HTR-8/SVneo (cell line): Measurements from ENCODE around the gene ATP10A.
"Not testable (repeated sequence)": the region's sequence is repeated elsewhere in the genome, so short reads cannot be mapped to it uniquely, and the experiment has no call there.

Source experiments
- DNase-seq: peaks from one replicate; pipeline ENCODE4 v3.0.0; 2011; ENCODE audit warnings: low spot score, mixed read lengths; ENCODE audit not compliant: insufficient read length
- FAIRE-seq: peaks from 2 replicates; lab custom pipeline; 2011; peaks lifted over from hg19 to GRCh38; lab: Jason Lieb, UNC

The ATP10A gene

DNA sequence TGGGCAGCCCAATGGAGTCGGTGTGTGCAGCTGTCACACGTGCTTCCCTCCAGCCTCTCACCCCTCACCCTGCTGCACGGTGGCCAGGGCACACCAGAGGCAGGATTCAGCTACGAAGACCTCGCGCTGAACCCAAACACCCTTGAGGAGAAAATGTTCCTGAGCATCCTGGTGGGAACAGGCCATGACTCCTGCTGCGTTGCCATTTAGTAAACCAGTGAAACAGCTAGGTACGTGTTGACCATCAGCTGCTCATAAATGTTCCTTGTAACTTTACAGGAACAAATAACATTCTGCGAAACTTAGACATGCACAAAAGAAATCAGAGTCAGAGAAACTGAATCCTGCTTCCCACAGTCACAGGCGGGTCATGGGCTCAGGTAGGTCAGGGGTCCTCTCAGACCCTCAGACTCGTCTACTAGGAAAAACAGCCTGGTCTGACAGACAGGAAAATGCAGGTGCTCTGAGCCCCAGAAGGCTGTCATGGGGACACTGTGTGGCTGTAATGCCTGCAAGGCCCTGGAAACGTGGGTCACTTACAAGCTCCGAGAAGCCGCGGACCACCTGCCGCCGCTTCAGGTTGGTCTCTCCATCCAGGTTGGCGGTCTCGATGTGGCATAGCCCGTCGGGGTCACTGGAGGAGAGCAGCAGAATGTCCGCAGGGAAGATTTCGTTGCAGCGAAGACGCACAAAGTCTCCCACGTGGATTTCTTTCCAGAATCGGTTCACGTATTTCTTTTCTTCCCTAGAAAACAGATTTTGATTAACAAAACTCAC lies 82.5 kb downstream of the ATP10A start:
- FAIRE-seq (no peak), DNase-seq (no peak)

DNA sequence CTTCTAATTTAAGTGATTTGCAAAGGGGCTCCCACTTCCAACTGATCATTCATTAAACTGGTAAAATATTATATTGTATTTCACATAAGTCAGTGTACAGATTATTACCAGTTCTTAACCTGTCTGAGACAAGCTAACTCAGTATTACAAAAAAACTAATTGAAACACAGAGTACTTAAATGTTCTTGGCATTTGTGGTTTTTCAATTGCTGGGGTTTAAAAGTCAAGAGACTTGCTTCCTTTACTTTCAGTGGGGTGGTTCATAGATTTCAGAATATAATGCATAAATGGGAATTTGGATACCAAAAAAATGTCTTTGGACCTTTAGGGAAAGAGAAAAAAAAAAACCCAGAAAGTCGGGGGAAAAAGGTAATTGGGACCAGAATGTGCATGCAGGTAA lies 85.0 kb downstream of the ATP10A start:
- no peak for FAIRE-seq

DNA sequence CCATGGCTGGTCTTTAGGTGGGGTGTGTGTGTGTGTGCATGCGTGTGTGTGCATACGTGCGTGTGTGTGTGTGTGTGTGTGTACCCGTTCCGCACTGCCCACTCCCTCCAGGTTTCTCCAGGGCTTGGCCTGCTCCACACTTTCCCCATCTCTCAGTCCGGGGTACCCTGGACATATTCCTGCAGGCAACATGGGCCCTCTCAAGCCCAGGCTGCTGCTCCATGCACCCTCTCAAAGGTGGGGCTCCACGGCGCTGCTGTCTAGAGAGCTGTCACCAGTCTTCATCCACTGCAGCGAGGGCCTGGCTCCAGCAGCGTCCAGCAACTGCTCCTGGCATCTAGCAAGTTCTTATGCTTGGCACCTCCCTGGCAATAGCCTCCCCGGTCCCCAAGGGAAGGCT lies 86.1 kb downstream of the ATP10A start:
- FAIRE-seq (no peak), DNase-seq (no peak)

More for the DNA sequence above, 85.0 kb downstream of the ATP10A start:
- no peak for DNase-seq

DNA sequence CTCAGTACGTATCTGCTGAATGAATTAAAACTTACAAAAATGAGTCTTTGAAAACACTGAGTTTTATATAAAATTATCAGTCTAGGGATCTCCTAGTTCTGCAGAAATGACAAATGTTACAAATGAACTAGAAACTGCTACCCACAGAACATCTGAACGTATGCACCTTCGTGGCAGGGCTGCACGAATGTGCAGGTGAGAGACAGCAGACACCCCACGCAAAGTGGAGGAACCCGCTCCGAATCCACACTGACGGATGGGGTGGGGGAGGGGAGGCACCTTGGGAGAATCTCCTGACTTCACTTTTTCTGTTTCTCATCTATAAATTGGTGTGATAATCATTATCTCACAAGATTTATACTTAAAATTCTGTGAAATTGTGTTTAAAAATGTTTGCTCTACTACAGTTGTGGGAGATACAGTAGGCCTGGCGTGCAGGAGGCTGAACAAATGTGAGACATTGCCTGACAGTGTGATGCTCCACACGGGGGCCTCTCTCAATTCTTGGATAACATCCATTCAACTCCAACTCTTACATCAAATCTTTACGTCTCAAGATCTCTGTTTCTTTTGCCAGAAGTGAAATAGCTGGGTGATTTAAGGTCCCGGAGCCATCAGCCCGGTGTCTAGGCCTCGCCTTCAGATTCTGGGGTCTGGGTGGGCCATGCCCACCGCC lies 86.9 kb downstream of the ATP10A start:
- DNase-seq, result no peak
- FAIRE-seq, result no peak

DNA sequence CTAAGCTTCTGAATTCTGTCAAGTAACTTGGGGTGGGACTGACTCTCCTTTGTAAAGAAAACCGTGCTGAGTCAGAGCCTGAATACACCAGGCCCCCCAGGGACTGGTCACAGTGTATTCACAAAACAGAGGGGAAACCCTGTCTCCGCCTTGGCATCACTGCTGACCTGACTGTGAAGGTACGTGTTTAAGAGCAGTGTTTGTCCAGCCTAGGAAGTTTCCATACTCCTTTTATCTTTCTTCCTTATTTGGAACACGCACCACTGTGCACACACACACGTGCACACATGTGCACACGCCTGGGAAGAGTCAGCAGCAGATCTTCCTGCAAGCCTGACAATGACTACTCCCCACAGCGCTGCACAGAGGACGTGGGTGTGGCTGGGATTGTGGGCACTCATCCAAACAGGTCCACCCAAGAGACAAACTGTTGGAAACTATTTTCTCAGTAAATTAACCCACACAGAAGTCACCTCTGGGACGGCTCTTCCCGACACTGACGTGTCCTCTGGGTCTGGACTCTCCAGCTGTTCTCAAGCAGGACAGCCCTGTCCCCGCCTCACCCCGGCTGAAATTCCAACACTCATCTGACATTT lies 87.7 kb downstream of the ATP10A start:
- FAIRE-seq (no peak), DNase-seq (no peak)

DNA sequence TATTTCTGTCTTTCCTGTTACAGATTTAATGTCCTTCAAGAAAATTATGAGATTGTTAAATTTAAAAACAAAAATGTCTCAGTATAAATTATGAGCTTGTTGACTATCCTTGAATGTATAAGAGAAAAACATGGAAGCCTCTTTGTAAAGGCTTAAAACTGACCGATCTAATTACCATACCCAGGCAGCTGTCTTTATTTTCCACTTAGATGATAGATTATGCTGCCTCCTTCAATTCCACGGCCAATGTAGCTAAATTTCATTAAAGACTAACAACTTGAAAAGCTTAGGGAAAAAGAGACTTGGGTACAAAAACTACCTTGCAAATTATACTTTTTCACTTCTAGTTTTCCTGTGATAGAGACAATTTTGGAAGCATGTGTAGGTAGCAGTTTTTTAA lies 88.3 kb downstream of the ATP10A start:
- DNase-seq (no peak), FAIRE-seq (no peak)

DNA sequence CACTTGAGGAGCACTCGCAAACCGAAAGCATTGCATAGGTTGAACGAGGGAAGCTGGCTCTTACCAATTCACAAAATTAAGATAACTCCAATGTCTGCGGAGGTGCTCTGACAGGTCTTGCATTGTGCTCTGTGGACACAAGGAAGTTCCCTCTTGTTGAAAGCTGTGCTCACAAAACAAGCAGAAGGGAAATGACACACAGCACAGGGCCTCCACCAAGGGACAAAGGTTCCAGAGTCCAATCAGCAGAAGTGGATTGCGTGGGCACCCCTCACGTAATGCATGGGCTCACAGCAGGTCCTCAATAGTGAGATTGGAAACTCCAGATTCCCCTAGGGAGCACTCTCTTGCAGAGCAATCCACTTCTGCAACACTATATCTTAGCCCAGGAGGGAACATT lies 89.9 kb downstream of the ATP10A start:
- DNase-seq (no peak), FAIRE-seq (no peak)

DNA sequence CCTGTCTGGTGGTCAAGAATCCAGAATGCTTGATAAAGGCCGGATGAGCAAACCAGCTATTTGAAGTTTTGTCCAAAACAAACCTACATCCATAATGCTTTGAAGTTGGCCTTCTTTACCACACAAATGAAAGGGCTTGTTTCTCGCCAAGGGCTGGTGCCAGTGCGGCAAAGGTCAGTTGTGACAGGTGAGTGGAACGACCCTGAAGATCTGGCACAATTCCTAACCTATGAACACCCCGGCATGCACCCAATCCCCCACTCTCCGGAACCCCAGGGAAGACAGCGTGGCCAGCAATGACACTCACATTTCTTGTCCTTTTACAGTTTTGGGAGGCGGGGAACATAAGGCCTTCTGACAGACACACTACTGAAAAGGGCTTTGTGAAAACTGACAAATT lies 90.6 kb downstream of the ATP10A start:
- DNase-seq (no peak), FAIRE-seq (no peak)

DNA sequence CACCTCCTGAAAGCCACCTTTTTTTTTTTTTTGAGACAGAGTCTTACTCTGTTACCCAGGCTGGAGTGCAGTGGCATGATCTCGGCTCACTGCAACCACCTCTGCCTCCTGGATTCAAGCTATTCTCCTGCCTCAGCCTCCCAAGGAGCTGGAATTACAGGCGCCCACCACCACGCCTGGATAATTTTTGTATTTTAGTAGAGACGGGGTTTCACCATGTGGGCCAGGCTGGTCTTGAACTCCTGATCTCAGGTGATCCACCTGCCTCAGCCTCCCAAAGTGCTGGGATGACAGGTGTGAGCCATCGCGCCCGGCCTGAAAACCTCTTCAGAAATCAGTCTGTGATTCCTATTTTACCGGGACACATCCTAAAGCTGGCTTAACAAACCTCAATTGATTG lies 91.4 kb downstream of the ATP10A start:
- FAIRE-seq, DNase-seq: not testable (repeated sequence)

DNA sequence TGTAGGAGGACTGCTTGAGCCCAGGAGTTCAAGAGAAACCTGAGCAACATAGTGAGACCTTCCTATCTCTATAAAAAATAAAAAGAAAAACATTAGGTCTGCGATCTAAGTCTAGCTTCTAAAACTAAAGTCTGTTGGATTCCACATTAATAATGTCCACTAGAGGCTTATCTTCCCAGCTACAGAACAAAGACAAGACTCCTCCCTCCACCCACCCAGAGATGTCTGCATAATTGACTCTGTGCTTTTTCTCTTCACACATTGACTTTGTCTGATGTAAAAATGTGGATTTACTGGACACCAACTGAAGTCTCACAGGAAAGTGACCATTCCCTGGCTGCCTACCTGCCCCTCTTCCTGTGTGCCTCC lies 91.8 kb downstream of the ATP10A start:
- FAIRE-seq, result no peak

DNA sequence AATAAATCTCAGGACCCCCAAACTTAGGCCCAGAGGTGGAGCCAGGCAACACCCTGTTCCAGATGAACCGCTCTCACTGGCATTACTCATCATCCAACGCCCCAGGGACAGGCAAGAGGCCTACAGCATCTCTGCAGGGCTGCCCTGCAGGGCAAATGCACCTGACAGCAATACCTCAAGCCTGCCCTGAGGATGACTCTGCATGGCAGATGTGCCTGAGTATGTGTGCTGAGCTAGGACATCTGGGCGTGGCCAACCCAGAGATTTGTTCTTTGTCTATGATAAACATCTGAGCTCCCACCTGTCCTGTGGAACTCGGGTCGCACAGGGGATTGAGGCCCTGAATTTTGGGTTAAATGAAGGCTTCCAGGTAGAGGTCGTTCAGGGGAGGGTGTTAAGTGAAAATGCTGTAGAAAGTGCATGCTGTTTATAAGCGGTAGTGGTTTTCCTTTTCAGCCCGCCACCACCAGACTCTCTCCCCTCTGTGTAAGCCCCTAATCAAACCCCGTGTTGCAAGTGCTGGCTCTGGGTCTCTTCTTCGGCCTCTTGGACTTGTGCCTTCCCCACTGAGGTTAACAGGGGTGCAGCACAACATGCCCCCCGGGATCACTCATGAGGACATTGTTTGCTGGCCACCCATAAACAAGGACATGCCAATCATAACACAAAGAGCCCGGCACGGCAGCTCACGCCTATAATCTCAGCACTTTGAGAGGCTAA lies 92.3 kb downstream of the ATP10A start:
- DNase-seq, result no peak
- FAIRE-seq, result no peak

More for the DNA sequence above, 91.8 kb downstream of the ATP10A start:
- DNase-seq, result no peak

DNA sequence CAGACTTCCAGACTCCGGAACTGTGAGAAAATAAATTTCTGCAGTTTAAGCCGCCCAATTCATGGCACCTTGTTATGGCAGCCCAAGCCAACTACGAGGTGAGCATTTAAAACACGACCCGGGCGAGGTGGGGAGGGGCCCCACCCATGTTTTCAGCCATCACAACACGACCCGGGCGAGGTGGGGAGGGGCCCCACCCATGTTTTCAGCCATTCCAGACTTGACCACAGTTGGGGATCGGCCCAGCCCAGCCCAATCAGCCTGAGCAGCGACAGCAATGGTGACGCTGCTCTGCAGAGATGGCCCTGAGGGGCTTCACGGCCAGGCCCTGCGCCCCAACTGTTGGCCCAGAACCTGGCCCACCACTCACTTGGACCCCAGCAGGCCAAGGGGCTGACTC lies 93.1 kb downstream of the ATP10A start:
- FAIRE-seq (no peak), DNase-seq (no peak)

DNA sequence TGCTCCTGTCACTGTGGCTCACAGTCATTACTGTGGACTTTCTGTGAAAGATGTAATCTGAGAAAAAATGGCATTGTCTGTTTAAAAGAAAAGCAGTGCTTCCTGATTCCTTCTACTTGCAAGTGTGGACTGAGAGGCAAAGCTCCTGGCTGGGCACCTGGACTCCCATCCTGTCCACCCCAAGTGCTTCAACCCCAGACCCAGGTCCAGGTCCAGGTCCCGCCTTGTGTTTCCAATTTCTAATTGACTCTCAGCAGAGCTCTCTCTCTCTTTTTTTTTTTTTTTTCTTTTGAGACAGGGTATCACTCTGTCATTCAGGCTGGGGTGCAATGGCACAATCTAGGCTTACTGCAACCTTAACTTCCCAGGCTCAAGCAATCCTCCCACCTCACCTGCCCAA lies 94.9 kb downstream of the ATP10A start:
- FAIRE-seq, result no peak
- DNase-seq, result no peak

DNA sequence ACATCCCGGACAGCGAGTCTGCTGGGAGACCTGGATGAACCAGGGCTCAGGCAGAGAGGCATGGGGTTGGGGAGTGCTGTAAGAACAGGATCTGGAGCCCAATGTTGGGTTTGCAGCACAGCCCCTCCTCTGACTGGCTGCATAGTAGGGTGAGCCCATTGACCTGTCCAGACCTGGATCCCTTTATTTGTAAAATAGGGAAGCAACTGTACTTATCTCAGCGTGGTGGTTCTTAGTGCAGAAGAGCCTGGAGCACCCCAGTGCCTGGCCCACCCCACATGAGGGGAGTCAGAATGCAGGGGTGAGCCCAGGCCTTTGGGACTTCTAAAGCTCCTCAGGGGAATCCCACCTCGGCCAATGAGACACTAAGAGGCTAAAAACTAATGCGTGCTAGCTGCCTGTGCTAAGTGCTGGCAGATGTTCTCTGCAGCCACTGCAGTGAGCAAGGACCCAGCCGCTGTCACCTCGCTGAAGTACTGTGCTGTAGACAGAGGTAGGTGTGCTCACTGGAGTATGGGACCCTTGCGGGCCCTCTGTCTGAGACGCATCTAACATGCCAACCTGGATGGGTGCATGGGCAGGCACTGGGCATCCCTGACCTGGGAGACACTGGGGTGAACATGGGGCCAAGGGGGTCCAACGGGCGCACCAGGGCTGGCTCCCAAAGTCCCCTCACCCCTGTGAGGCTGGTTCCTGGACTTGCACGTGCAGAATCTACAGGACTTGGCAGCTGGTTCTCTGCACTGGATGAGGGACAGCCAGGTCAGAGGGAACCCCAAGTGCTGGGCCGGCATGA lies 95.6 kb downstream of the ATP10A start:
- FAIRE-seq, result no peak
- no peak for DNase-seq

DNA sequence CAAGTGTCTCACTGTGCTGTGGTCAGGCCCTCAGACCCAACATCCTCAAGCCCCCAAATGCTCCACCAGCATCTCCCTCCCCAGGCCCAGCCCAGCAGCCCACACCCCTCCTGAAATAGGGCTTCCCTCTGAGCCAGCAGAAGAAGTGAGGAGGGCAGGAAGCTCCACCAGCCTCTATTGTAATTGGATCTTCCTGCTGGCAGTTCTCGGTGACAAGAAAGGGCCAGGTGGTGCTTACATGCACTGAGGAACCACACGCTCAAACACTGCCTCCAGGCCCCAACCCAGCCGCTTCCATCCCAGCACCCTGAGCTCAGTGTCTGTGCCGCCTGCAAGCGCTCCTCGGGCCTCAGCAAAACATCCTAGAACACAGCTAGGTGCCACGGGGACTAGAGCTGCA lies 96.7 kb downstream of the ATP10A start:
- no peak for DNase-seq
- FAIRE-seq, result no peak

DNA sequence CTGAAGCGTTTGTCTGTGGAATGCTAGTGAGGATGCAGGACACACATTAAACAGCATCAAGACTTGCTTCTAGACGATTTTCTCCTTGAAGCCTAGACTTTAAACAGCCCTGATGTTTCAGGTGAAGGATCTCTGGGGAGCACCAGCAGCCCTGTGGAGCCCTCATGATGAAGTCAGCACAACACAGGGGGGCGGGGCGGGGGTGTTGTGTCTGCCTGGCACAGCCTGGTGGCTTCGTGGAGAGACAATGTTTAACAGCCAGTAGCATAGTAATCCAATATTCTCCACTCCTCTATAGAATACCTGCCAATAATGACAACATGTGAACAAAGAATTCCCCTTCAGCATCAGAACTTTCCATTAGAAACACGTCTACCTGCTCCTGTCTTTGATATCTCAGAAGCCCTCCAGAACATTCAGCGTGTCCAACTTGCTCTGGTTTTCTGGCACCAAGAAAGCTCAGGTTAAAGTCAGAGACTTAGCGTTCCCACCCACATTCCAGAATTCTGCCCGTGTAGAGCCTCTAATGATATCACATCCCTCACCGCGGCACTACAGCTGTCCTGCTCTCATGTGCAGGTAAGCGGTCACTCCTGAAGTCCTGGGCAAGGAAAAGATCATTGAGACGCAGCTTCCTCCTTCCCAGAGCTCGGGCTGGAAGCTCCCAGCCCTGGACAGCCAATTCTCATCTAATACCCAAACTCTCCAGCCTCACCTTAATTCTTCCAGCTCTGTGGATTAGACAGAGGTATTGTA lies 98.0 kb downstream of the ATP10A start:
- FAIRE-seq, result no peak

DNA sequence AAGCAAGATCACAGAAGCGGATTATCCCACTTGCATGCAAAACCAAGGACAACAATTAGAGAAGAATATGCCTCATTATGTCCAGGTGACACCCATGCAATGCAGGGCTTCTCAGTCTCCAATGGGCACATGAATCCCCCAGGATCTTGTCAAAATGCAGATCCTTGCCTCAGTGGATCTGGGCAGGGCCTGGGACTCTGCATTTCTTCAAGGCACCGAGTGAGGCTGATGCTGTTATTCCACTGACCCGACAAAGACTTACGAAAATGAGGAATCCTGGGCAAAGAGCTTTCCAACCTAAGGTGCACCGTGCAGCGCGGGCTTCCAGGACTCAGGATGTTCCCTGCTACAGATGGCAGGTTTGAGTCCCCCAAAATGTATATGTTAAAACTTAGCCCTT lies 99.2 kb downstream of the ATP10A start:
- DNase-seq (no peak), FAIRE-seq (no peak)

More for the DNA sequence above, 98.0 kb downstream of the ATP10A start:
- DNase-seq, result no peak

DNA sequence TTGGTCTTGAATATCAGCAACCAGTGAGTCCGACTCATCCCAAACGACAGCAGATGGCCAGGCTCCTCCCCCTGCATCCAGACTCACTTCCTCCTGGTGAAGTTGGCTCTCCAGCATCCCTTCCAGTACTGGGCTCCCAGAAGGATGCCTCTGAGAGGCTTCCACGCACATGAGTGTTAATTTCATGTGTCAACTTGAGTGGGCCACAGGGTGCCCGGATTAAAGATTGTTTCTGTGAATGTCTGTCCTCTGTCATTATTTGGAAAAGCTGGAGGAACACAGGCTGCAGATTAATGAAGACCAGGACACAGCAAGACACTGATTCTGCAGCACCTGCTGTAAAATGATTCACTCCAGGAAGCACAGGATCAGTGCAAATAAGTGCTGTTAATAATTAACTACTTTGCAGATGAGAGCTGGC lies 99.8 kb downstream of the ATP10A start:
- no peak for FAIRE-seq

DNA sequence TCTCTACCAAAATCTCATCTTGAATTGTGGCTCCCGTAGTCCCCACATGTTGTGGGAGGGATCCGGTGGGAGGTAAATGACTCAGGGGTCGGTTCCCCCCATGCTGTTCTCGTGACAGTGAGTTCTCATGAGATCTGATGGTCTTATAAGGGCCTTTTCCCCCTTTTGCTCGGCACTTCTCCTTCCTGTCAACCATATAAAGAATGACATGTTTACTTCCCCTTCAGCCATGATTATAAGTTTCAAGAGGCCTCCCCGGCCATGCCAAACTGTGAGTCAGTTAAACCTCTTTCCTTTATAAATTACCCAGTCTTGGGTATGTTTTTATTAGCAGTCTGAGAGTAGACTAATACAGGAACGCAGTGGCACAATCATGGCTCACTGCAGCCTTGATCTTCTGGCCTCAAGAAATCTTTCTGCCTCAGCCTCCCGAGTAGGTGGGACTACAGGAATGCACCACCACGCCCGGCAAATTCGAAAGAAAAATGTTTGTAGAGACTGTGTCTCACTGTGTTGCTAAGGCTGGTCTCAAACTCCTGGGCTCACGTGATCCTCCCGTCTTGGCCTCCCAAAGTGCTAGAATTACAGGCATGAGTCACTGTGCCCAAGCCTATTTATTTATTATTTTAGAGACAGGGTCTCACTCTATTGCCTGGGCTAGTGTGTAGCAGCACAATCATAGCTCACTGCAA lies 101.0 kb downstream of the ATP10A start:
- FAIRE-seq (no peak), DNase-seq (no peak)

More for the DNA sequence above, 99.8 kb downstream of the ATP10A start:
- DNase-seq, result no peak
